Transverse colon (tissue), 3 donors: ENCODE data around the gene HOXC4.

ENCODE experiments used
- POLR2A ChIP-seq: fragments of 450-650 bp; IDR thresholded peaks from one replicate; pipeline ENCODE4 v1.6.1; 2016; ENCODE audit warnings: antibody characterized with exemption, mild to moderate bottlenecking, moderate library complexity
- POLR2AphosphoS5 ChIP-seq, 3 donors: sonication (generic); formaldehyde crosslinking; IDR thresholded peaks; one replicate each; pipeline ENCODE4 v1.6.1; 2016; ENCODE audit warnings: antibody characterized with exemption in 3 of 3

DNA sequence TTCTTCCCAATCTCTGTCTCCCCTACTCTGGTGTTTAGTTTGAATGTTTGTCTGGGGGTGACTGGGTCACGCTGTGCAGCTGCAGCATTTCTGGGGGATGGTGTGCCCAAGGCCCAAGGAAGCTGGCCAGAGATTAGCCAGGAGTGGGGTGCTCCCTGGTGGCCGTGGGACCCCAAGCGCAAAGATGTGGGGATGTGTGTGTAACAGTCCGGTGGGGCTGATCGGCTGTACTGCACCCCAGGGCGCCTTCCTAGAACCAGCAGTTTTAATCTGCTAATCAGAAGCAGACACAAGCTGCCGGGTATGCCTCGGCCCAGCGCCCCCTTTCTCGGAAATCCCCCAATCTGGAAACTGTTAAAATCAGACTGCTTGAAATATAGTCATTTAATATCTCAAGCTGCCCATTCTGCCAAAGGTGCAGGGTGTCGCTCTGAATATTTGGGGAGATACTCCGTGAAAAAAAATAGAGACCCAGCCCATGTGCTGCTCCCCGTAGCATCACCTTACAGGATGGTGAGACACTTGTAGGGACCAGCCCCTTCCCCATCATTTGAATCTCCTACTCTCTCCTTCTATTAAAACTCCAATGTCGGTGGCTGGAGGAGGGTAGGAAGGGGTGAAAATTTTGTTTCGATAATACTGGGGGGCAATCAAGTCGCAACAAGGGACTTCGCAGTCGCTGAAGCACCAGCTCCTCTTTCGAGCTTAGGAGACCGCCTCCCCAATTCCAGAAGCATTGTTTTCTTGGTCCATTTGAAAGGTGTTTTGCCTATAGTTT lies 49.4 kb upstream of the HOXC4 start:
- TF ChIP-seq POLR2A (no peak), POLR2AphosphoS5 (IDR thresholded peaks at IDR 0.05) (no peak)
